ENCODE results near the gene CLEC17A.

- TF ChIP-seq, protein P1, sequence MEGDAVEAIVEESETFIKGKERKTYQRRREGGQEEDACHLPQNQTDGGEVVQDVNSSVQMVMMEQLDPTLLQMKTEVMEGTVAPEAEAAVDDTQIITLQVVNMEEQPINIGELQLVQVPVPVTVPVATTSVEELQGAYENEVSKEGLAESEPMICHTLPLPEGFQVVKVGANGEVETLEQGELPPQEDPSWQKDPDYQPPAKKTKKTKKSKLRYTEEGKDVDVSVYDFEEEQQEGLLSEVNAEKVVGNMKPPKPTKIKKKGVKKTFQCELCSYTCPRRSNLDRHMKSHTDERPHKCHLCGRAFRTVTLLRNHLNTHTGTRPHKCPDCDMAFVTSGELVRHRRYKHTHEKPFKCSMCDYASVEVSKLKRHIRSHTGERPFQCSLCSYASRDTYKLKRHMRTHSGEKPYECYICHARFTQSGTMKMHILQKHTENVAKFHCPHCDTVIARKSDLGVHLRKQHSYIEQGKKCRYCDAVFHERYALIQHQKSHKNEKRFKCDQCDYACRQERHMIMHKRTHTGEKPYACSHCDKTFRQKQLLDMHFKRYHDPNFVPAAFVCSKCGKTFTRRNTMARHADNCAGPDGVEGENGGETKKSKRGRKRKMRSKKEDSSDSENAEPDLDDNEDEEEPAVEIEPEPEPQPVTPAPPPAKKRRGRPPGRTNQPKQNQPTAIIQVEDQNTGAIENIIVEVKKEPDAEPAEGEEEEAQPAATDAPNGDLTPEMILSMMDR (IDR thresholded peaks at IDR 0.05): no peak
- TF ChIP-seq EZH2 (IDR thresholded peaks at IDR 0.05; ENCODE audit: borderline replicate concordance, insufficient read depth, low read depth, low read length, poor library complexity, severe bottlenecking): no peak
These were observed 33.5 kb downstream of the CLEC17A start for GRCh38 chr19:14616407-14616806.

All from B cell (primary cell).